OCI-LY7 (cell line): ENCODE data around the gene CHI3L2. TPM values are rescaled to one million over a fixed set of nuclear protein-coding genes. Genes with fewer than 3 reads are reported as not detected.

ENCODE experiments used
- small RNA-seq: library from RNA; depleted of rRNA; stranded (forward); fragments of <200 nt; gene quantifications from one replicate; pipeline ENCODE3, GENCODE V24; 2014
- total RNA-seq, 2 experiments: library from RNA; depleted of rRNA in 1 of 2; stranded (reverse); fragments of >200 nt in 1 of 2; shearing (Covaris generic) in 1 of 2; gene quantifications; 2 replicates each; pipeline ENCODE4 v1.2.3, GENCODE V29; 2014 to 2022

CHI3L2 gene
- total RNA-seq, 2 experiments from 2014 or later = 37.1 to 88.7 TPM

Small RNAs within 50 kb of the gene (small RNA-seq; reads per million reads assigned to genes)
- not detected for gene AL355816.1

Other genes starting within 250 kb of the CHI3L2 start
- gene DRAM2, start 87.6 kb upstream of the CHI3L2 start, total RNA-seq (2014; rRNA removed; shearing (Covaris generic)) = 75.2 and 84.2 TPM in 2 replicates
- 83.5 and 87.9 TPM in 2 replicates for gene DRAM2, start 87.6 kb upstream of the CHI3L2 start, total RNA-seq (2022)
- 41.5 and 44.9 TPM in 2 replicates for gene CEPT1, start 87.5 kb upstream of the CHI3L2 start, total RNA-seq (2014; rRNA removed; shearing (Covaris generic))
- 59.0 TPM in 2 replicates for gene CEPT1, start 87.5 kb upstream of the CHI3L2 start, total RNA-seq (2022)
- gene DENND2D, start 27.1 kb upstream of the CHI3L2 start, total RNA-seq (2014; rRNA removed; shearing (Covaris generic)) = 34.4 and 39.9 TPM in 2 replicates
- 9.8 and 13.5 TPM in 2 replicates for gene DENND2D, start 27.1 kb upstream of the CHI3L2 start, total RNA-seq (2022)
- not detected in 2 replicates for gene CHIA, start 63.1 kb downstream of the CHI3L2 start, total RNA-seq (2014; rRNA removed; shearing (Covaris generic))
- not detected in 2 replicates for gene CHIA, start 63.1 kb downstream of the CHI3L2 start, total RNA-seq (2022)
- 3.8 and 4.1 TPM in 2 replicates for gene OVGP1, start 200.0 kb downstream of the CHI3L2 start, total RNA-seq (2014; rRNA removed; shearing (Covaris generic))
- 0.93 and 2.0 TPM in 2 replicates for gene OVGP1, start 200.0 kb downstream of the CHI3L2 start, total RNA-seq (2022)
- 63.0 and 97.3 TPM in 2 replicates for gene WDR77, start 221.5 kb downstream of the CHI3L2 start, total RNA-seq (2014; rRNA removed; shearing (Covaris generic))
- gene WDR77, start 221.5 kb downstream of the CHI3L2 start, total RNA-seq (2022) = 59.9 and 66.4 TPM in 2 replicates
- 286 and 291 TPM in 2 replicates for gene ATP5PB, start 221.8 kb downstream of the CHI3L2 start, total RNA-seq (2014; rRNA removed; shearing (Covaris generic))
- gene ATP5PB, start 221.8 kb downstream of the CHI3L2 start, total RNA-seq (2022) = 285 and 303 TPM in 2 replicates
- gene C1orf162, start 246.3 kb downstream of the CHI3L2 start, total RNA-seq (2014; rRNA removed; shearing (Covaris generic)) = 0.39 and 1.3 TPM in 2 replicates
- 1.1 and 1.4 TPM in 2 replicates for gene C1orf162, start 246.3 kb downstream of the CHI3L2 start, total RNA-seq (2022)